Astrocyte (in vitro differentiated cells and primary cell): ENCODE measurements around the gene IL3RA.

Experiments
- EZH2 ChIP-seq: IDR thresholded peaks from 2 replicates; pipeline ENCODE4 v1.6.1; 2012; ENCODE audit warnings: mild to moderate bottlenecking, low read length, inconsistent platforms; ENCODE audit not compliant: insufficient read depth
- TF ChIP-seq, protein P1 (sequence below): IDR thresholded peaks from 2 replicates; pipeline ENCODE4 v1.5.1; 2011; ENCODE audit warnings: low read depth, mild to moderate bottlenecking, inconsistent platforms, low read length, moderate library complexity; ENCODE audit not compliant: insufficient read depth

DNA sequence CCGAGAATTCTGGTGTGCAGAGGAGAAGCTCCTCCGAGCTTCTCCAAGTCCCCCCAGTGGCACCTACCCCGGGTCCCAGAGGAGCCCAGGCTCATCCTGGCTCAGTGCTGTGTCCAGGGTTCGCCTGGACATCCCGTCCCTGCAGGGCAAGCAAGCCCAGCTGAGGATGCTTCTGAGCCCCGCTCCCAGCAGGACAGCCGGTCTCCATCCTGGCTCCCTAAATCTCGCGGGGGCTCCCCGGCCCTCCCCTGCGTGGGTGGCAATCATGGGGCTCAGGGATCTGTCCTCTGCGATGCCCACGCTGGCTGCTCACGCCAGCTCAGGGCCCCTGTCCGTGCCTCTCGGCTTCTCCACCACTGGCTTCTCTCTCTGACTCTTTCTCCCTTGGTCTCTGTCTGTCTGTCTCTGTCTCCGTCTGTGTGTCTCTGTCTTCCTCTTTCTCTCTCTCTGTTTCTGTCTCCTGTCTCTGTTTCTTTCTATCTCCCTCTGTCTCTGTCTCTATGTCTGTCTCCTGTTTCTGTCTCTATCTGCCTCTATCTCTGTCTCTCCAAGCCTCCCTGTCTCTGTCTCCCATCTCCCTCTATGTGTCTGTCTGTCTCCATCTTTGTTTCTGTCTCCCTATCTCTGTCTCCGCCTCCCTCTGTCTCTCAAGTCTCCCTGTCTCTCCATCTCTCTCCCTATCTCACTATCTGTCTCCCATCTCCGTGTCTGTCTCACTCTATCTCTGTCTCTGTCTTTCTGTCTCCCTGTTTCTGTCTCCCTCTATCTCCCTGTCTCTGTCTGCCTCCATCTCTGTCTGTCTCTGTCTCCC, 83.2 kb downstream of the IL3RA start:
- TF ChIP-seq, protein P1, sequence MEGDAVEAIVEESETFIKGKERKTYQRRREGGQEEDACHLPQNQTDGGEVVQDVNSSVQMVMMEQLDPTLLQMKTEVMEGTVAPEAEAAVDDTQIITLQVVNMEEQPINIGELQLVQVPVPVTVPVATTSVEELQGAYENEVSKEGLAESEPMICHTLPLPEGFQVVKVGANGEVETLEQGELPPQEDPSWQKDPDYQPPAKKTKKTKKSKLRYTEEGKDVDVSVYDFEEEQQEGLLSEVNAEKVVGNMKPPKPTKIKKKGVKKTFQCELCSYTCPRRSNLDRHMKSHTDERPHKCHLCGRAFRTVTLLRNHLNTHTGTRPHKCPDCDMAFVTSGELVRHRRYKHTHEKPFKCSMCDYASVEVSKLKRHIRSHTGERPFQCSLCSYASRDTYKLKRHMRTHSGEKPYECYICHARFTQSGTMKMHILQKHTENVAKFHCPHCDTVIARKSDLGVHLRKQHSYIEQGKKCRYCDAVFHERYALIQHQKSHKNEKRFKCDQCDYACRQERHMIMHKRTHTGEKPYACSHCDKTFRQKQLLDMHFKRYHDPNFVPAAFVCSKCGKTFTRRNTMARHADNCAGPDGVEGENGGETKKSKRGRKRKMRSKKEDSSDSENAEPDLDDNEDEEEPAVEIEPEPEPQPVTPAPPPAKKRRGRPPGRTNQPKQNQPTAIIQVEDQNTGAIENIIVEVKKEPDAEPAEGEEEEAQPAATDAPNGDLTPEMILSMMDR, result no peak
- TF ChIP-seq EZH2, result no peak
